Measurements from ENCODE around the gene PAPSS1. TPM values are rescaled to one million over a fixed set of nuclear protein-coding genes. Genes with fewer than 3 reads are reported as not detected.
"Not testable (repeated sequence)": the region's sequence is repeated elsewhere in the genome, so short reads cannot be mapped to it uniquely, and the experiment has no call there.

The PAPSS1 gene
- total and polyA plus RNA-seq, 2 of the 8 experiments (the other 6 are each of a cell fraction or from before 2014, with no cell fraction given): 79.2 to 98.5 TPM

DNA sequence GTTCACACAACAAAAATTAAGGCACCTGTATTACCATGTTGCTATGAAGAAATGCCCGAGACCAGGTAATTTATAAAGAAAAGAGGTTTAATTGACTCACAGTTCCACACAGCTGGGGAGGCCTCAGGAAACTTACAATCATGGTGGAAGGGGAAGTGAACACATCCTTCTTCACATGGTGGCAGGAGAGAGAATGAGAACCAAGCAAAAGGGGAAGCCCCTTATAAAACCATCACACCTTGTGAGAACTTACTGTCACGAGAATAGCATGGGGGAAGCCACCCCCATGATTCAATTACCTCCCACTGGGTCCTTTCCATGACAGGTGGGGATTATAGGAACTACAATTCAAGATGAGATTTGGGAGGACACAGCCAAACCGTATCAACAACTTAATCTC is 68.6 kb downstream of the PAPSS1 start:
- CTCF ChIA-PET (ENCODE audit: partially characterized antibody): interaction anchor here (1.8 kb wide), 1 partner anchor 86 kb away, joined by 4 read pairs; no protein-coding TSS in a partner anchor
- POLR2A ChIA-PET (ENCODE audit: partially characterized antibody); H2AK5ac ChIP-seq (ENCODE audit: low read depth, low read length): not testable (repeated sequence)

More for the DNA sequence above, 68.6 kb downstream of the PAPSS1 start:
- not testable (repeated sequence) for H4K91ac ChIP-seq (replicated peaks; ENCODE audit: insufficient read length, low read length); H3K4me3 ChIP-seq (ENCODE audit: extremely low read depth in 1 of 4, insufficient read depth in 2 of 4, low read depth in 3 of 4, low read length in 4 of 4); H2AFZ ChIP-seq (ENCODE audit: low read length); H2BK120ac ChIP-seq (replicated peaks; ENCODE audit: low read depth, low read length); H3K79me2 ChIP-seq (ENCODE audit: control insufficient read depth in 1 of 2, insufficient read depth in 2 of 2, low read length in 2 of 2); H3K4me1 ChIP-seq (replicated peaks in 1 of 4; ENCODE audit: control insufficient read depth in 3 of 4, insufficient read depth in 4 of 4, low read length in 3 of 4); H3K4ac ChIP-seq (replicated peaks; ENCODE audit: insufficient read length, low read depth, low read length); H3K23ac ChIP-seq (ENCODE audit: insufficient read length); H2BK5ac ChIP-seq (ENCODE audit: low read depth, low read length); H3K27ac ChIP-seq (ENCODE audit: low read depth, low read length); H3K4me2 ChIP-seq (ENCODE audit: insufficient read depth in 1 of 2, low read depth in 2 of 2, low read length in 2 of 2); H3K18ac ChIP-seq (ENCODE audit: extremely low read depth, low read length); H4K5ac ChIP-seq (ENCODE audit: insufficient read length, low read depth, low read length); H3K9ac ChIP-seq (replicated peaks in 1 of 4; ENCODE audit: extremely low read depth in 1 of 4, low read depth in 3 of 4, low read length in 3 of 4); H4K20me1 ChIP-seq (replicated peaks in 1 of 2; ENCODE audit: control insufficient read depth in 1 of 2, insufficient read depth in 2 of 2, low read length in 2 of 2); H2BK20ac ChIP-seq (ENCODE audit: low read length); FAIRE-seq; DNase-seq (ENCODE audit: low read depth in 1 of 2, low spot score in 2 of 2); H2BK12ac ChIP-seq (ENCODE audit: low read depth, low read length); H2BK15ac ChIP-seq (ENCODE audit: low read length); H3K14ac ChIP-seq (ENCODE audit: insufficient read length); H3K56ac ChIP-seq (replicated peaks; ENCODE audit: insufficient read length, low read depth, low read length); H3K27me3 ChIP-seq (replicated peaks in 1 of 4; ENCODE audit: control insufficient read depth in 3 of 4, extremely low read depth in 1 of 4, insufficient read depth in 3 of 4, low read length in 3 of 4); H4K8ac ChIP-seq (ENCODE audit: extremely low read depth, insufficient read depth, low read length); H3K23me2 ChIP-seq (ENCODE audit: low read depth, low read length); H3K9me3 ChIP-seq (ENCODE audit: insufficient read depth in 2 of 2, low read depth in 1 of 2, low read length in 1 of 2); H3K79me1 ChIP-seq (ENCODE audit: low read depth, low read length)
- 92% methylated on average over 3 of the region's 3 CpGs; no CpG with 5 or more reads in 1 of the 2 experiments for WGBS, 2 experiments (ENCODE audit: extremely low coverage in 1 of 2, insufficient coverage in 1 of 2, insufficient read length in 1 of 2, insufficient replicate concordance in 2 of 2, low coverage in 1 of 2, low lambda C conversion rate in 2 of 2, missing lambda C conversion rate in 1 of 2)
- peaks cover 0 to 11% (median 2%) of the 10 kb centered on the region in 4 experiments; a peak in 3 of 8 replicates for H3K36me3 ChIP-seq (ENCODE audit: control insufficient read depth in 2 of 4, insufficient read depth in 4 of 4, low read length in 3 of 4)

Data from H1 (cell line).